Neural progenitor cell (in vitro differentiated cells): ENCODE measurements around the gene GM2A. TPM values are rescaled to one million over a fixed set of nuclear protein-coding genes. Genes with fewer than 3 reads are reported as not detected.
"Not testable (repeated sequence)": the region's sequence is repeated elsewhere in the genome, so short reads cannot be mapped to it uniquely, and the experiment has no call there.

Source experiments
- DNase-seq: peaks from one replicate; pipeline ENCODE4 v3.0.0-alpha.2; 2016; ENCODE audit warnings: low spot score
- H2AFZ ChIP-seq: fragments of 200-600 bp; sonication (generic); replicated peaks from 2 replicates; pipeline ENCODE4 v1.6.1; 2016; ENCODE audit warnings: antibody characterized with exemption
- H3F3A ChIP-seq: fragments of 200-600 bp; sonication (generic); 2 replicates; pipeline ENCODE4 v1.6.1; 2016; ENCODE audit warnings: antibody characterized with exemption, low read depth
- H3K27ac ChIP-seq: fragments of 200-600 bp; sonication (generic); 2 replicates; pipeline ENCODE4 v1.5.1; 2016; ENCODE audit warnings: mild to moderate bottlenecking
- H3K27me3 ChIP-seq: fragments of 200-600 bp; sonication (generic); 2 replicates; pipeline ENCODE4 v1.6.1; 2016; ENCODE audit warnings: mild to moderate bottlenecking, moderate library complexity
- H3K36me3 ChIP-seq: fragments of 200-600 bp; sonication (generic); 2 replicates; pipeline ENCODE4 v1.5.1; 2016
- H3K4me1 ChIP-seq: fragments of 200-600 bp; sonication (generic); 2 replicates; pipeline ENCODE4 v1.6.1; 2016; ENCODE audit warnings: mixed run types
- H3K4me2 ChIP-seq: fragments of 200-600 bp; sonication (generic); 2 replicates; pipeline ENCODE4 v1.6.1; 2016
- H3K4me3 ChIP-seq: fragments of 200-600 bp; sonication (generic); 2 replicates; pipeline ENCODE4 v1.5.1; 2016
- H3K79me2 ChIP-seq: fragments of 200-600 bp; sonication (generic); 2 replicates; pipeline ENCODE4 v1.6.1; 2016; ENCODE audit warnings: low read depth
- H3K9ac ChIP-seq: fragments of 200-600 bp; sonication (generic); 2 replicates; pipeline ENCODE4 v1.6.1; 2016
- H3K9me3 ChIP-seq: fragments of 200-600 bp; sonication (generic); 2 replicates; pipeline ENCODE4 v1.5.1; 2016; ENCODE audit warnings: low read depth
- H4K20me1 ChIP-seq: fragments of 200-600 bp; sonication (generic); 2 replicates; pipeline ENCODE4 v1.6.1; 2016; ENCODE audit warnings: low read depth
- H3K27ac Mint-ChIP-seq: 3 replicates; pipeline ENCODE4 v1.8.0; 2021; ENCODE audit warnings: mixed read lengths
- H3K27me3 Mint-ChIP-seq: 2 replicates; pipeline ENCODE4 v1.8.0; 2022; ENCODE audit warnings: low read depth, mild to moderate bottlenecking, inconsistent platforms, moderate library complexity, mixed read lengths; ENCODE audit not compliant: insufficient read depth
- H3K36me3 Mint-ChIP-seq: 3 replicates; pipeline ENCODE4 v1.8.0; 2021; ENCODE audit warnings: mixed read lengths
- H3K4me1 Mint-ChIP-seq: 3 replicates; pipeline ENCODE4 v1.8.0; 2021; ENCODE audit warnings: mixed read lengths
- H3K4me3 Mint-ChIP-seq: 3 replicates; pipeline ENCODE4 v1.8.0; 2021; ENCODE audit warnings: mild to moderate bottlenecking, moderate library complexity, mixed read lengths
- H3K9me3 Mint-ChIP-seq: 3 replicates; pipeline ENCODE4 v1.8.0; 2020; ENCODE audit warnings: mixed read lengths
- CTCF ChIP-seq: fragments of 200-600 bp; sonication (generic); IDR thresholded peaks from 2 replicates; pipeline ENCODE4 v1.5.1; 2017; ENCODE audit warnings: antibody characterized with exemption, mild to moderate bottlenecking
- EZH2 ChIP-seq: fragments of 200-600 bp; sonication (generic); IDR thresholded peaks from 2 replicates; pipeline ENCODE4 v1.6.1; 2017; ENCODE audit warnings: antibody characterized with exemption, mild to moderate bottlenecking, moderate library complexity
- EZH2phosphoT487 ChIP-seq: fragments of 200-600 bp; sonication (generic); IDR thresholded peaks from 2 replicates; pipeline ENCODE4 v1.6.1; 2017; ENCODE audit warnings: antibody characterized with exemption
- total RNA-seq: library from RNA; depleted of rRNA; stranded (reverse); fragments of >200 nt; gene quantifications from 2 replicates; pipeline ENCODE4 v1.2.3, GENCODE V29; 2015; ENCODE audit warnings: low replicate concordance

Gene GM2A
- total RNA-seq, 1 donor from 2014 or later = 19.4 TPM

GRCh38 chr5:151233616-151234085 lies 19.3 kb upstream of the GM2A start:
- H3K4me1 ChIP-seq = peaks cover 3% of the 10 kb centered on the region
- Mint-ChIP-seq H3K4me1 (no peaks in the 10 kb centered on the region), H3K27me3 (peaks cover 9% of the 10 kb centered on the region), H3K9me3 (no peaks in the 10 kb centered on the region), H3K4me3 (no peak overlapping the region), H3K36me3 (no peaks in the 10 kb centered on the region), H3K27ac (no peak overlapping the region)
- H3K27me3 ChIP-seq = no peaks in the 10 kb centered on the region
- no peak overlapping the region for H3K27ac ChIP-seq
- DNase-seq = no peak
- H3K79me2 ChIP-seq = no peaks in the 10 kb centered on the region
- H3K9me3 ChIP-seq = no peaks in the 10 kb centered on the region
- H3K36me3 ChIP-seq = no peaks in the 10 kb centered on the region
- TF ChIP-seq EZH2phosphoT487 (no peak), EZH2 (no peak), CTCF (no peak)
- H3K4me3 ChIP-seq = no peak overlapping the region
- H3K4me2 ChIP-seq = no peak overlapping the region
- no peak overlapping the region for H3K9ac ChIP-seq
- H2AFZ ChIP-seq = no peak overlapping the region
- no peaks in the 10 kb centered on the region for H3F3A ChIP-seq
- no peaks in the 10 kb centered on the region for H4K20me1 ChIP-seq

GRCh38 chr5:151234476-151235238 lies 18.3 kb upstream of the GM2A start:
- Mint-ChIP-seq H3K4me3 (no peak overlapping the region), H3K4me1 (no peaks in the 10 kb centered on the region), H3K9me3 (no peaks in the 10 kb centered on the region), H3K27me3 (peaks cover 6% of the 10 kb centered on the region), H3K36me3 (no peaks in the 10 kb centered on the region), H3K27ac (no peak overlapping the region)
- Histone ChIP-seq H3K4me3 (no peak overlapping the region), H3K9me3 (no peaks in the 10 kb centered on the region), H3K9ac (no peak overlapping the region), H3K27ac (no peak overlapping the region), H3K79me2 (no peaks in the 10 kb centered on the region), H3K4me1 (peaks cover 3% of the 10 kb centered on the region), H3K36me3 (no peaks in the 10 kb centered on the region), H4K20me1 (no peaks in the 10 kb centered on the region), H2AFZ (no peak overlapping the region), H3F3A (no peaks in the 10 kb centered on the region), H3K27me3 (no peaks in the 10 kb centered on the region), H3K4me2 (no peak overlapping the region)
- no peak for TF ChIP-seq EZH2
- TF ChIP-seq CTCF = no peak
- TF ChIP-seq EZH2phosphoT487 = no peak
- no peak for DNase-seq

- not testable (repeated sequence) for H3F3A ChIP-seq, H3K9me3 ChIP-seq, H3K27me3 ChIP-seq, H3K4me2 ChIP-seq, DNase-seq, H3K4me1 Mint-ChIP-seq, H3K4me3 Mint-ChIP-seq, H3K79me2 ChIP-seq, H3K27me3 Mint-ChIP-seq, H3K9me3 Mint-ChIP-seq, H3K36me3 Mint-ChIP-seq, H3K9ac ChIP-seq, H3K4me1 ChIP-seq, H4K20me1 ChIP-seq, H3K4me3 ChIP-seq, H3K36me3 ChIP-seq, H3K27ac ChIP-seq, H2AFZ ChIP-seq, H3K27ac Mint-ChIP-seq
Measured at GRCh38 chr5:151235239-151235571, 17.8 kb upstream of the GM2A start.

GRCh38 chr5:151236888-151237287 lies 16.1 kb upstream of the GM2A start:
- Histone ChIP-seq H3K9ac (no peak overlapping the region), H4K20me1 (no peaks in the 10 kb centered on the region), H3K79me2 (no peaks in the 10 kb centered on the region), H3K4me2 (no peak overlapping the region), H3K4me1 (no peaks in the 10 kb centered on the region), H3K27me3 (no peaks in the 10 kb centered on the region), H3K9me3 (no peaks in the 10 kb centered on the region), H3K4me3 (no peak overlapping the region), H2AFZ (no peak overlapping the region), H3F3A (no peaks in the 10 kb centered on the region), H3K36me3 (no peaks in the 10 kb centered on the region), H3K27ac (no peak overlapping the region)
- H3K9me3 Mint-ChIP-seq = peaks cover 6% of the 10 kb centered on the region
- no peak overlapping the region for H3K4me3 Mint-ChIP-seq
- no peak for DNase-seq
- peaks cover 2% of the 10 kb centered on the region for H3K4me1 Mint-ChIP-seq
- TF ChIP-seq EZH2phosphoT487 (no peak), CTCF (no peak), EZH2 (no peak)
- H3K27me3 Mint-ChIP-seq = peaks cover 7% of the 10 kb centered on the region
- no peak overlapping the region for H3K27ac Mint-ChIP-seq
- no peaks in the 10 kb centered on the region for H3K36me3 Mint-ChIP-seq
